HPDE6-E6E7 (cell line): ENCODE results near the gene ATP5MK.
"Not testable (repeated sequence)": the region's sequence is repeated elsewhere in the genome, so short reads cannot be mapped to it uniquely, and the experiment has no call there.

Experiments
- DNase-seq: peaks from one replicate; pipeline ENCODE4 v3.0.0; 2011; ENCODE audit warnings: missing footprints; ENCODE audit errors: extremely low spot score

Gene ATP5MK

DNA sequence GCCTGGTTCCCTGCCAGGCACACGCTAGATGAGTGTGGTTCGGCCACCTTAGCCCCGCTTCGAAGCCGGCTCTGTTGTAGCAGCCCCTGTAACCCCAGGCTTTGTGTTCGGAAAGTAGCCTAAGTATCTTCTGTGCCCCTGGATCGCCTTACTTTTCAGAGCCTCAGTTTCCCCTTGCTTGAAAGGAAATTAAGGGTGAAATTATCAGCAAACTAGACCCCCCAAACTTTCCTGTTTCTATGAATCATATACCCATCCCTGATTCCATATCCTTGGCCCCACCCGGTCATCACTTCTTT, 463 bp upstream of the ATP5MK start:
- no peak for DNase-seq

DNA sequence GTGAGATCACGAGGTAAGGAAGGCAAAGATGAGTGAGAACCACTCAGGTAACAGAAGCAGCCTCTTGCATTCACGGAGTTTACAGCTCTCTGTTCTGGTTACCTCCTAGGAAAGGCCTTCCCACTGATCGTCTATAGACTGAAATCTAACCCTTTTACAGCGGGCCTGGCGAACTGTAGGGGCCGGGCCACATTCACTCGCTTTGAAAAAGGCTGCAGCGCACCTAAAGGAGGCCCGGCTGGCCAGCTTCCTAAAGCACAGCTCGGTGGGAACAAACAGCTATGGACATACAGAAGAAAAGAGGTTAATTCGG, 565 bp downstream of the ATP5MK start:
- DNase-seq, result no peak

DNA sequence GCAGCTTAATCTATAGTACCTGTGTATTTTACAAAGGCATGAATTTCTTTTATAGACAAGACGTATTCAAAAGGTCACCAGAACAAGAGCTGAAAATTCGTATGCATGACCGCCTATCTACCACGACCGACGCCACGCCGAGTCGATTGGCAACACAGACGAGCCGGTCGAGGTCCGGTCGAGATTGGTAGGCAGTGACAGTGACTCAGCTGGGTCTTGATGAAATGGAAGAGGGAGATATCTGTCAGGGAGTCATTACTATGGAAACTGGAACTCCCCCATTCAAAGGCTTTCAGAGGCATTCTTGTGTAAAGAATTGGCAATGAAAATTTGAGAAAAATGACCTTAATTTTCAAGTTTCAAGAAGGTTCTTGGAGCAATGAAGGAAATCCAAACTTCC, 2.1 kb downstream of the ATP5MK start:
- no peak for DNase-seq

DNA sequence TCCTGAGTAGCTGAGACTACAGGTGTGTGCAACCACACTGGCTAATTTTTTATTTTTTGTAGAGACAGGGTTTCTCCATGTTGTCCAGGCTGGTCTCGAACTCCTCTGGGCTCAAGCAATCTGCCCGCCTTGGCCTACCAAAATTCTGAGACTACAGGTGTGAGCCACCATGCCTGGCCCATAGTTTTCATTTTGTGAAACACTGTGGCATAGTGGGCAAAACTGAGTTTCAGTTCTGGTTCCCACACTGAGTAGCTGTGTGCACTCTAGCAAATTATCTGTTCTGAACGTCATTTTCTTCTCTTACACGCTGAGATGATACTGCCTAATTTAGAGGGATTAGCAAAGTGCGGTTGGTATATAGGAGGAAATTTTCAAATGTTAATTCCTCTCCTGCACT, 13.5 kb downstream of the ATP5MK start:
- DNase-seq, result no peak

DNA sequence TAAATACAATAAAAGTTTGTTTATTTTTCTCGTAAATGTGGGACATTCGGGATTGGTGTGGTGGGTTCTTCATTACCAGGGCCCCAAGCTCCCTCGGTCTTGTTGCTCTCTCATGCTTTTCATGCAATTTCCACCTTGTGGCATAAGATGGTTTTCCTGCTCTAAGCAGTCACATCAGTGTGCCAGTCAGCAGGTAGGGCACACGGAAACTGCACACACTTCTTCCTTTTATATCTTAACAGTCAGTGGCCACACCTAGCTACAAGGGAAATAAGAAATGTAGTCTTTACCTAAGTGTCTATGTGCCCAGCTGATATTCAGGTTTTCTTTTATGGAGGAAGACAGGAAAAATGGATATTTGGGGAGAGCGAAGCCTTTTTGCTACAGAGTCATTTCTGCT, 22.0 kb downstream of the ATP5MK start:
- DNase-seq, result no peak

DNA sequence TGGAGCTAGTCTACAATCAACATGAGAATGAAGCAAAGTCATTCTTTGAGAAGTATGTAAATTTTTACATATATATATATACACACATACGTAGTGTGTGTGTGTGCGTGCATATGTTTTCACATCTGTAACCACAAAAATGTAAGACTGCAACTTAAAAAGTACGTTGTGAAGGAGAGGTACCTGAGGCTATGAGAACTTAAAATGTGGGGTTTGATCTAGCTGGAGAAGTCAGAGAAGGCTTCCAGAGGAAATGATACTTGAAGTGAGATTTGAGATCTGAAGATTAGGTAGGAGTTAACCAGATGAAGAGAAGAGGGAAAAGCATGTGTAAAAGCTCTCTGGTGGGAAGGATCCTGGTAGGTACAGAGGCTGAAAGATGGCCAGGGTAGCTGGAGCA, 22.7 kb downstream of the ATP5MK start:
- DNase-seq, result no peak

DNA sequence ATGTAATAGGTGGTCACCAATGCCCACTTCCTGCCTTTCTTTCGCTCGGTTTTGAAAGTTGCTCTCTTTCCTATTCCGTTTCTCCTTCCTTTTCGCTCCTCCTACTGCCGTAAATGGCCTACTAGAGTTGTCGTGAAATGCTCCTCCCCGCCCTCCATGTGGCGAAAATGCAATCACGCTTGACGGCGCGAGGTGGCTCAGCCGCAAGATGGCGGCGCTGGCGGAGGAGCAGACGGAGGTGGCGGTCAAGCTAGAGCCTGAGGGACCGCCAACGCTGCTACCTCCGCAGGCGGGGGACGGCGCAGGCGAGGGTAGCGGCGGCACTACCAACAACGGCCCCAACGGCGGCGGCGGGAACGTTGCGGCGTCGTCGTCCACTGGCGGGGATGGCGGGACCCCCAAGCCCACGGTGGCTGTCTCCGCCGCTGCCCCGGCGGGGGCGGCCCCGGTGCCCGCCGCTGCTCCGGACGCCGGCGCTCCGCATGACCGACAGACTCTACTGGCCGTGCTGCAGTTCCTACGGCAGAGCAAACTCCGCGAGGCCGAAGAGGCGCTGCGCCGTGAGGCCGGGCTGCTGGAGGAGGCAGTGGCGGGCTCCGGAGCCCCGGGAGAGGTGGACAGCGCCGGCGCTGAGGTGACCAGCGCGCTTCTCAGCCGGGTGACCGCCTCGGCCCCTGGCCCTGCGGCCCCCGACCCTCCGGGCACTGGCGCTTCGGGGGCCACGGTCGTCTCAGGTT, 28.3 kb downstream of the ATP5MK start, which contains the start of gene TAF5:
TAF5 (plus strand) TSS at position 195 of the 737 bp plus-strand sequence; CDS start at position 209, 14 bp downstream.
- DNase-seq, result peak; percentile 65

DNA sequence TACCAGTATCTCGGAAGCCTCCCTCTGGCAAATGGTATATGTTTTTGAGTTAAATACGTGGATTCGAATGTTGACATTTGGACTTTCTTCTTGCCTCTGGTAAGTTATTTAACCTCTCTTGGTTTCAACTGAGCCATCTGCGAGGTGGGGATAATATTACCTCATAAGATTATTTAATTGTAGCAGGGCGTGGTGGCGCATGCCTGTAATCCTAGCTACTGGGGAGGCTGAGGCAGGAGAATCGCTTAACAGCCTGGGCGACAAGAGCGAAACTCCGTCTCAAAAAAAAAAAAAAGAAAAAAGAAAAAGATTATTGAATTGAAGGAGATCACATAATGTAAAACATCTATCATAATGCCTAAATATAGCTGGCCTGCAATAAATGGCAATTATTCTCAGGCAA, 28.9 kb downstream of the ATP5MK start:
- DNase-seq, result no peak

DNA sequence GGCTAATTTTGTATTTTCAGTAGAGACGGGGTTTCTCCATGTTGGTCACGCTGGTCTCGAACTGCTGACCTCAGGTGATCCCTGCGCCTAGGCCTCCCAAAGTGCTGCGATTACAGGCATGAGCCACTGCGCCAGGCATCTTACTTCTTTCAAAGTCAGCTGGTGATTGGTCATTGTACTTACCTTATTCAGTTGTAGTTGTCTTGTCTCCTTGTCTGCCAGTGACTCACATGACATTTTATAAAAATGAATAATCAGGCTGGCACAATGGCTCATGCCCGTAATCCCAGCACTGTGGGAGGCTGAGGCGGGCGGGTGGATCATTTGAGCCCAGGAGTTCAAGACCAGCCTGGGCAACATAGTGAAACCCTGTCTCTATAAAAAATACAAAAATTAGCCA, 35.5 kb downstream of the ATP5MK start:
- DNase-seq, result peak; percentile 43

DNA sequence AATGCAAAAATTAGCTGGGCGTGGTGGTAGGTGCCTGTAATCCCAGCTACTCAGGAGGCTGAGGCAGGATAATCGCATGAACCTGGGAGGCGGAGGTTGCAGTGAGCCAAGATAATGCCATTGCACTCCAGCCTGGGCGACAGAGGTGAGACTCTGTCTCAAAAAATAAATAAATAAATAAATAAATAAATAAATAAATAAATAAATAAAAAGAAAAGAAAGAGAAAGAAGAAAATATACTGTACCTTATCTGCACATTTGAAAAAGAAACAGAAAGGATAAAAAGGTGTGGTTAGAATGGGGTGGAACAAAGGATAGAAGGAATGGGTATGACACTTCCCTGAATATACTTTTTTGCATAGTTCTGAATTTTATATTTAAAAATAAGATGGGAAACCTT, 36.8 kb downstream of the ATP5MK start:
- not testable (repeated sequence) for DNase-seq

DNA sequence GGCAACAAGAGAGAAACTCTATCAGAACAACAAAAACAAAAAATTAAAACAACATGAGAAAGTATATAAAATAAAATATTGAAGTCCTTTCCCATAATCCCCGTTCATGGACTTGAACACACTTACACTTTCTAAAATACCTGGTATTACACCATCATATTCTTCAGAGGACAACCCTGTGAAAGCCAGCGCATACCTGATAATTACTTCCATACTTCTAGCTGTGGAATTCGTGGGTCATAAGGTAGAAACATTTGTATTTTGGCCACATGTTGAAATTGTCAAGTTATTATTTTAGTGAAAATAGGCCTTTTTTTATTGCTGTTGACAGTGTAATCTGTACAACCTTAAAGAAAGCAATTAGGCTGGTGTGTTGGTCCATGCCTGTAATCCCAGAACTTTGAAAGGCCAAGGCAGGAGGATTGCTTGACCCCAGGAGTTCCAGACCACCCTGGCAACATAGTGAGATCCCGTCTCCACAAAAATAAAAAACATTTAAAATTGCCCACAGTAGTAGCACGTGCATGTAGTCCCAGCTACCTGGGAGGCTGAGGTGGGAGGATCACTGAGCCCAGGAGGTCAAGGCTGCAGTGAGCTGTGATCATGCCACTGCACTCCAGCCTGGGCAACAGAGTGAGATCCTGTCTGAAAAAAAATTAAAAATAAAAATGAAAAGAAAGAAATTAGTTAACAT, 40.2 kb downstream of the ATP5MK start:
- DNase-seq, result no peak

DNA sequence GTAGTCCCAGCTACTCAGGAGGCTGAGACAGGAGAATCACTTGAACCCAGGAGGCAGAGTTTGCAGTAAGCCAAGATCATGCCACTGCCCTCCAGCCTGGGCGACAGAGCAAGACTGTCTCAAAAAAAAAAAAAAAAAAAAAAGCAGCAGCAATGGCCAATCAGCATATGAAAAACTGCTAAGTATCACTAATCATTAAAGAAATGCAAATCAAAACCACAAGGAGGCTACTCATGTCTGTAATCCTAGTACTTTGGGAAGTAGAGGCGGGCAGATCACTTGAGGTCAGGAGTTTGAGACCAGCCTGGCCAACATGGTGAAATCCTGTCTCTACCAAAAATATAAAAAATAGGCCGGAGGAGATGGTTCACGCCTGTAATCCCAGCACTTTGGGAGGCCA, 41.7 kb downstream of the ATP5MK start:
- DNase-seq, result not testable (repeated sequence)

DNA sequence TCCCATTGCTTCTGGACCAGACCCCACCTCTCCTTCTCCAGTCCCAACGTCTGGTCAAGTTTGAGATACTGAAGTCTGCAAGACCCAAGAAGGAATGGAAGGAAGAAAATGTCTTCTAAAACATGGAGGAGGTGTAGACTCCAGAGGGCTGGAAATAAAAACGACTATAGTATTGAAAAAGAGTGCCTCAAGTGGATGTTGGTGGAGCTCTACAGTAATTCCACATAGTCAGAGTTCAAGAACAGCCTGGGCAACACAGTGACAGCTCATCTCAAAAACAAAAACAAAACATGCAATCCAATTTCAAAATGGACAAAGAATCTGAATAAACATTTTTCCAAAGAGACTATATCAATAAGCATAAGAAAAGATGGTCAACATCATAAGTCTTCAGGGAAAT, 43.0 kb downstream of the ATP5MK start:
- DNase-seq, result no peak

DNA sequence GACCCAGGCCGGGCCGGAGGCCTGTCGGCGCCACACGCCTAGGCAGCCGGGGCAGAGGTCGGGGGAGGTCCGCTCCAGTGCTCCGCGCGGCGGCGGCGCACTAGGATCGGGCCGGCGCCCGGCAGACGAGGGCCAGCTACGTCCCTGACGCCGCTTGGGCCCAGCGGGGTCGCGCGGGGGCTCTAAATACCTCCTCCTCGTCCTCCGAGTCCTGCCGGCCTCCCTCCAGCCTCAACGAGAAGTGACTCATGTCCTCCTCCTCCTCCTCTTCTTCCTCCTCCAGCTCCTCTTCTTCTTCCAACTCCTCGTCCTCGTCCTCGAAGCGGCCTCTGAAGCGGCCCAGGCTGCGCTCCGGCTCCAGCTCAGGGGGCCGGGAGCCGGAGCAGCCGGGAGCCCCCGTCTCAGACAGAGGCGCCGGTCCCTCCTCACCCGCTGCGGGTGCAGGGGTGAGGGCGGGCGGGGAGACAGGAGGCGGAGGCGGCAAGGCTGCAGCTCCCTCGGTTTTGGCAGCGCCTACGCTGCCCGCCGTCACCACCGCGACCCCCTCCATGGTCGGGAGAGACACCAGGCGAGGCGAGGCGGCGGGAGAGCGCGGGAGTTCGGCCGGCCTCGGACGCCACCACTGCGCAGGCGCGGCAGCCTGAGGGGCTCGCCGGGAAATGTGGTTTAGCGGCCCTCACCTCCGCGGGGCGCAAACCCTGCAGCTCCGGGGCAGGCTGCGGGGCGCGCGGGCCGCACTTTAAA, 45.6 kb downstream of the ATP5MK start, which contains the start of gene PCGF6:
PCGF6 (minus strand) TSS at position 624 of the 744 bp plus-strand sequence; CDS start at position 550, 74 bp downstream.
- peak; percentile 85 for DNase-seq

DNA sequence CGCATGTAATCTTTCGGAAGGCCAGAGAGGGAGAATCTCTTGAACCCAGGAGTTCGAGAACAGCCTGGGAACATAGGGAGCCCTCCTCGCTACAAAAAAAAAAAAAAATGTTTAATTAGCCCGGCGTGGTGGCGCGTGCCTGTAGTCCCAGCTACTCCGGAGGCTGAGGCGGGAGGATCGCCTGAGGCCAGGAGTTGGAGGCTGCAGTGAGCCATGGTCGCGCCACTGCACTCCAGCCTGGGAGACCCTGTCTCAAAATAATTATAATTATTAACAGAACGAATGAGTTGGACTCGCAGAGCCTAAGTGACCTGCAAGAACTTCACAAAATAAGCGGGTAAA, 46.1 kb downstream of the ATP5MK start:
- no peak for DNase-seq
